HL-60 (cell line): Measurements from ENCODE around the gene CASP5.

ENCODE experiments used
- DNase-seq, 2 experiments: peaks; one replicate each; pipeline ENCODE4 v3.0.0-alpha.2; 2010 to 2020; ENCODE audit warnings: low read depth in 1 of 2, low spot score in 1 of 2
- H3K27ac ChIP-seq: fragments of 250-450 bp; sonication (Bioruptor Pico); replicated peaks from 2 replicates; pipeline ENCODE4 v1.5.1; 2020; ENCODE audit warnings: mild to moderate bottlenecking, moderate library complexity
- H3K27me3 ChIP-seq: fragments of 250-450 bp; sonication (Bioruptor Pico); 2 replicates; pipeline ENCODE4 v1.5.1; 2021; ENCODE audit warnings: mild to moderate bottlenecking, moderate library complexity; ENCODE audit not compliant: insufficient read depth, poor library complexity, severe bottlenecking
- H3K4me3 ChIP-seq: replicated peaks from 2 replicates; pipeline ENCODE4 v1.5.1; 2011; ENCODE audit warnings: mild to moderate bottlenecking, control low read depth, low read length; ENCODE audit not compliant: insufficient read depth
- CTCF ChIP-seq: IDR thresholded peaks from one replicate; pipeline ENCODE4 v1.5.1; 2011; ENCODE audit warnings: low read length, control low read depth, inconsistent platforms; ENCODE audit not compliant: insufficient read depth
- GABPA ChIP-seq: IDR thresholded peaks from 2 replicates; pipeline ENCODE4 v1.6.1; 2012; ENCODE audit warnings: low read depth
- POLR2AphosphoS5 ChIP-seq: IDR thresholded peaks from 2 replicates; pipeline ENCODE4 v1.6.1; 2012; ENCODE audit warnings: low read depth
- REST ChIP-seq: IDR thresholded peaks from 2 replicates; pipeline ENCODE4 v1.6.1; 2012; ENCODE audit warnings: low read depth; ENCODE audit not compliant: insufficient replicate concordance
- SPI1 ChIP-seq: IDR thresholded peaks from 2 replicates; pipeline ENCODE4 v1.6.1; 2012; ENCODE audit warnings: low read depth, mild to moderate bottlenecking, borderline replicate concordance

The CASP5 gene

DNA sequence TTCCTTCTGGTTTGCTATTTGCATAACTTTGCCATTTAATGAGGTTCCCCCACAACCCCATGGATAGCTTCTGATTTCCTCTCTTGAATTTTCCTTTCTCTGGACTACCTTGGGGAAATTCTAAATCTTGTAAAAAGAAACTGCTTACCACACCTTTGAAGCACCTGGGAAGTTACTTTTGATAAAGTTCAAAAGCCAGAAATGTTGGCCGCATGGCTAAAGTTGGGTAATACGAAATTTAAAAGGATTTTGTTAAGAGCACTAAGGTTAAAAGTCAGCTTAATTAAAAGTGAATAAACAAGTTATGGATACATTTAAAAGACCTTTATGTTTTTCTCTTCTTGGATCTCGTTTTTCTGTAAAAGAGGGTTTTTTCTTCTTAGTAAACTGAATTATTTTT lies 60.1 kb downstream of the CASP5 start:
- Histone ChIP-seq H3K27ac (no peak overlapping the region), H3K27me3 (no peaks in the 10 kb centered on the region), H3K4me3 (no peak overlapping the region)
- no peak for DNase-seq
- no peak for TF ChIP-seq SPI1

DNA sequence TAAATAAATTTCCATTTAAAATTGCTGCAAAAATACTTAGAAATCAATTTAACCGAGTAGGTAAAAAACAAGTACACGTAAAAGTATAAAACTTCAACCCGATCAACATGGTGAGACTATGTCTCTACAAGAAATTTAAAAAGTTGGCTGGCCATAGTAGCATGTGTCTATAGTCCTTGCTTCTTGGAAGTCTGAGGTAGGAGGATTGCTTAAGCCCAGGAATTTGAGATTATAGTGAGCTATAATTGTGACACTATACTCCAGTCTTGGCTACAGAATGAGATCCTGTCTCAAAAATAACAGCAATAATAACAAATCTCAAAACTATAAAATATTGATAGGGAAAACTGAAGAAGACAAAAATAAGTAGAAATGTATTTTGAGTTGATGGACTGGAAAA lies 65.7 kb downstream of the CASP5 start:
- TF ChIP-seq CTCF (no peak), GABPA (no peak), REST (no peak), POLR2AphosphoS5 (no peak), SPI1 (no peak)
- Histone ChIP-seq H3K27ac (no peak overlapping the region), H3K4me3 (no peak overlapping the region), H3K27me3 (no peaks in the 10 kb centered on the region)
- DNase-seq, result no peak

DNA sequence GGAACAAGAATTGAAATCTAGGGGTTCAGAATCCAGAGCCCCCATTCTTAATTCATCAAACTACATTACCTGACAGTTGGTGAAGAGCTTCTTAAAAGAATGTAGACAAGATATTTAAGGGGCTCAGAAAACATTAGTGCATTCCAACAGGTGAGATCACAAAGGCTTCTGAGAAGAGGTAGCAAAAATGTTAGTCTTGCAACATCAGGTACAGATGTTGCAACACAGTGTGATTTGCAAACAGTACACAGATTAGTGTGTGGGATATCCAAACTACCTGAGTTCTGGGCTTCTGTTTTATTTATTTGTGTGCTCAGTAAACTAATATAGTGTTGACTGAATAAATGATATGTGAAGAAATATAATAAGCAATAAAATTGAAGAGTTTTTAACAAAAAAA lies 66.4 kb downstream of the CASP5 start:
- no peak for TF ChIP-seq GABPA
- no peak for TF ChIP-seq SPI1
- TF ChIP-seq REST, result no peak
- no peak for TF ChIP-seq CTCF
- TF ChIP-seq POLR2AphosphoS5, result no peak
- no peaks in the 10 kb centered on the region for H3K27me3 ChIP-seq
- no peak overlapping the region for H3K4me3 ChIP-seq
- H3K27ac ChIP-seq, result no peak overlapping the region
- no peak for DNase-seq

DNA sequence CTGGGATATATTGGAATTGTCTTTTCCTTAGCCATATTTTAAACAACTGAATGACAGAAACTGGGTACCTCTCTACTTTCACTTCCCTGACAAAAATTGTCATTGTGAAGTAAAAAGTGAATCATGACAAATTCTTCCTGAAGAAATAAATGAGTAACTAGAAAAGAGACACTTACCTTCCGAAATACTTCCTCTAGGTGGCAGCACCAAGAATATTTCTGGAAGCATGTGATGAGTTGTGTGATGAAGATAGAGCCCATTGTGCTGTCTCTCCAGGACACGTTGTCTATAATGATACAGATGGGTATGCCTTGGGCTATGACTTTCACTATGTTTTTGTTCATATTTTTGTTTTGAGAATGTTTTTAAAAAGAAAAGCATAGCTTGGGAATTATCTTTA lies 76.1 kb downstream of the CASP5 start:
- peak; percentile 10 for TF ChIP-seq CTCF
- no peak for TF ChIP-seq REST
- Histone ChIP-seq H3K27ac (no peak overlapping the region), H3K4me3 (no peak overlapping the region), H3K27me3 (no peaks in the 10 kb centered on the region)
- peak; percentile 38 to 43 for DNase-seq
